ENCODE data around the gene GSX2.

DNA sequence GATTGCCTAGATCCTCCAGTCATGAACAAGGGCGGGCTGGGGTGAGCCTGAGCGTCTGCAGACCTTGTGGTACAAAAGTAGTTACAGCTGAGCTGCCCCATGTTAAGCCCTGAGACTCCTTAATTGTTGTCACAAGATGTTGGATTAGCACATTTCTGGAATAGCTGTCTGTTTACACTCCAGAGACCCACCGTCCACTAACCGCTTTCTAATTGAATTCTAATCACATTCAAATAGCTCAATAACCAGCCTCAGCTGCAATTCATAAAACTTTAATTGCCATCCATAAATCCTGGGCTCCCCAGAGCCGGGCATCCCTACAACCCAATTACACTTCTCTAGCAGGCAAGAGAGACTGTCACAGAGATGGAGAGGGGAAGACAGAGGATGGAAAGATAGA, 1.6 kb upstream of the GSX2 start:
- no peak for TF ChIP-seq POLR2A (IDR thresholded peaks at IDR 0.05; ENCODE audit: low read depth, low read length)
- no peak for TF ChIP-seq POU2F2 (IDR thresholded peaks at IDR 0.05; ENCODE audit: low read depth, low read length)
- TF ChIP-seq TAF1 (IDR thresholded peaks at IDR 0.05; ENCODE audit: low read depth, low read length), result no peak
